ENCODE results near the gene ITGB4. TPM values are rescaled to one million over a fixed set of nuclear protein-coding genes. Genes with fewer than 3 reads are reported as not detected.

The ITGB4 gene
- total RNA-seq, 6 donors from 2014 or later = 16.8 to 75.2 (median 41.2) TPM

GRCh38 chr17:75679706-75680211 is 41.5 kb upstream of the ITGB4 start:
- Histone ChIP-seq H3K4me1 (peaks cover 18 to 39% (median 33%) of the 10 kb centered on the region in 4 donors), H3K27me3 (no peaks in the 10 kb centered on the region), H3K36me3 (peaks cover 0 to 41% (median 7%) of the 10 kb centered on the region in 4 donors), H3K4me3 (no peak overlapping the region), H3K9me3 (no peaks in the 10 kb centered on the region), H3K27ac (peak overlapping the region; percentile 31 to 78 (median 62))
- ATAC-seq (ENCODE audit: low FRiP score in 2 of 2) = peak; percentile 36 to 76
- TF ChIP-seq POLR2AphosphoS5 (IDR thresholded peaks at IDR 0.05) = peak; percentile 42 to 85
- TF ChIP-seq POLR2A (IDR thresholded peaks at IDR 0.05) = no peak
- TF ChIP-seq CTCF (IDR thresholded peaks at IDR 0.05) = peak; percentile 25 to 71 (median 44)
- TF ChIP-seq EP300 (IDR thresholded peaks at IDR 0.05) = peak in 2 of 4 donors; percentile 28 to 39
- DNase-seq = peak in 1 of 2 donors; percentile 73
- WGBS, 2 donors = 41 to 49% methylated on average over 9 to 11 of the region's 11 CpGs

GRCh38 chr17:75680431-75680830 is 40.8 kb upstream of the ITGB4 start:
- peaks cover 0 to 41% (median 7%) of the 10 kb centered on the region in 4 donors for H3K36me3 ChIP-seq
- DNase-seq (no peak), ATAC-seq (ENCODE audit: low FRiP score in 2 of 2) (no peak)
- H3K4me1 ChIP-seq = peaks cover 16 to 41% (median 34%) of the 10 kb centered on the region in 4 donors
- H3K27ac ChIP-seq = peak overlapping the region; percentile 31 to 75 (median 46)
- no peak overlapping the region for H3K4me3 ChIP-seq
- 87 to 94% methylated on average over 10 of the region's 10 CpGs for WGBS, 2 donors
- no peaks in the 10 kb centered on the region for H3K27me3 ChIP-seq
- TF ChIP-seq CTCF (IDR thresholded peaks at IDR 0.05) = no peak
- TF ChIP-seq POLR2A (IDR thresholded peaks at IDR 0.05) = no peak
- TF ChIP-seq EP300 (IDR thresholded peaks at IDR 0.05) = no peak
- TF ChIP-seq POLR2AphosphoS5 (IDR thresholded peaks at IDR 0.05) = no peak
- no peaks in the 10 kb centered on the region for H3K9me3 ChIP-seq

GRCh38 chr17:75681289-75681688 is 40.0 kb upstream of the ITGB4 start:
- WGBS, 2 donors = 79 to 87% methylated on average over 3 of the region's 3 CpGs
- Histone ChIP-seq H3K4me1 (peaks cover 19 to 49% (median 43%) of the 10 kb centered on the region in 4 donors), H3K27me3 (no peaks in the 10 kb centered on the region), H3K9me3 (no peaks in the 10 kb centered on the region), H3K27ac (peak overlapping the region in 3 of 4 donors; percentile 14 to 42 (median 31)), H3K36me3 (peaks cover 0 to 37% (median 7%) of the 10 kb centered on the region in 4 donors), H3K4me3 (no peak overlapping the region)
- TF ChIP-seq POLR2A (IDR thresholded peaks at IDR 0.05) (no peak), CTCF (IDR thresholded peaks at IDR 0.05) (no peak), POLR2AphosphoS5 (IDR thresholded peaks at IDR 0.05) (no peak), EP300 (IDR thresholded peaks at IDR 0.05) (no peak)
- DNase-seq = no peak
- ATAC-seq (ENCODE audit: low FRiP score in 2 of 2) = no peak

GRCh38 chr17:75683583-75683982 is 37.7 kb upstream of the ITGB4 start:
- Histone ChIP-seq H3K27ac (peak overlapping the region in 1 of 4 donors; percentile 34), H3K4me1 (peaks cover 39 to 72% (median 64%) of the 10 kb centered on the region in 4 donors)
- ATAC-seq (ENCODE audit: low FRiP score in 2 of 2) = no peak

More at GRCh38 chr17:75683583-75683982, 37.7 kb upstream of the ITGB4 start:
- Histone ChIP-seq H3K36me3 (peaks cover 0 to 18% (median 6%) of the 10 kb centered on the region in 4 donors), H3K27me3 (no peaks in the 10 kb centered on the region), H3K9me3 (no peaks in the 10 kb centered on the region), H3K4me3 (no peak overlapping the region)
- DNase-seq = no peak
- 78 to 83% methylated on average over 3 to 4 of the region's 4 CpGs for WGBS, 2 donors
- no peak for TF ChIP-seq CTCF (IDR thresholded peaks at IDR 0.05)
- TF ChIP-seq POLR2AphosphoS5 (IDR thresholded peaks at IDR 0.05) = no peak
- TF ChIP-seq EP300 (IDR thresholded peaks at IDR 0.05) = no peak
- TF ChIP-seq POLR2A (IDR thresholded peaks at IDR 0.05) = no peak

Measured in upper lobe of left lung (tissue), 6 donors.